RWPE2 (cell line): ENCODE data around the gene SLC6A2.

Experiments
- ATAC-seq: fragments of 200-7000 bp; cut with Tn5 transposase; 3 replicates; pipeline ENCODE4 v1.9.1; 2021; ENCODE audit warnings: low read depth
- DNase-seq: peaks from one replicate; pipeline ENCODE4 v3.0.0-alpha.2; 2020; ENCODE audit warnings: low spot score
- H3K27ac ChIP-seq: fragments of 450-650 bp; 2 replicates; pipeline ENCODE4 v1.5.1; 2017; ENCODE audit warnings: mild to moderate bottlenecking; ENCODE audit not compliant: poor library complexity, severe bottlenecking
- H3K27me3 ChIP-seq: fragments of 250-450 bp; sonication (Bioruptor Pico); 2 replicates; pipeline ENCODE4 v1.5.1; 2021; ENCODE audit warnings: mild to moderate bottlenecking, moderate library complexity; ENCODE audit not compliant: insufficient read depth, poor library complexity, severe bottlenecking
- H3K36me3 ChIP-seq: fragments of 250-450 bp; sonication (Bioruptor Pico); 2 replicates; pipeline ENCODE4 v1.5.1; 2020; ENCODE audit warnings: low read depth, mild to moderate bottlenecking, moderate library complexity
- H3K4me1 ChIP-seq: fragments of 250-450 bp; sonication (Bioruptor Pico); 2 replicates; pipeline ENCODE4 v1.5.1; 2021; ENCODE audit warnings: mild to moderate bottlenecking, moderate library complexity; ENCODE audit not compliant: insufficient read depth, poor library complexity, severe bottlenecking
- H3K4me3 ChIP-seq: fragments of 250-450 bp; sonication (Bioruptor Pico); 2 replicates; pipeline ENCODE4 v1.5.1; 2021; ENCODE audit warnings: mild to moderate bottlenecking, moderate library complexity; ENCODE audit not compliant: severe bottlenecking
- H3K9me3 ChIP-seq: fragments of 250-450 bp; sonication (Bioruptor Pico); 2 replicates; pipeline ENCODE4 v1.5.1; 2021; ENCODE audit warnings: mild to moderate bottlenecking, moderate library complexity; ENCODE audit not compliant: severe bottlenecking
- TF ChIP-seq, protein P1 (sequence below): fragments of 450-650 bp; IDR thresholded peaks from one replicate; pipeline ENCODE4 v1.5.1; 2017; ENCODE audit warnings: mild to moderate bottlenecking, moderate library complexity; ENCODE audit not compliant: poor library complexity, severe bottlenecking

SLC6A2 gene

DNA sequence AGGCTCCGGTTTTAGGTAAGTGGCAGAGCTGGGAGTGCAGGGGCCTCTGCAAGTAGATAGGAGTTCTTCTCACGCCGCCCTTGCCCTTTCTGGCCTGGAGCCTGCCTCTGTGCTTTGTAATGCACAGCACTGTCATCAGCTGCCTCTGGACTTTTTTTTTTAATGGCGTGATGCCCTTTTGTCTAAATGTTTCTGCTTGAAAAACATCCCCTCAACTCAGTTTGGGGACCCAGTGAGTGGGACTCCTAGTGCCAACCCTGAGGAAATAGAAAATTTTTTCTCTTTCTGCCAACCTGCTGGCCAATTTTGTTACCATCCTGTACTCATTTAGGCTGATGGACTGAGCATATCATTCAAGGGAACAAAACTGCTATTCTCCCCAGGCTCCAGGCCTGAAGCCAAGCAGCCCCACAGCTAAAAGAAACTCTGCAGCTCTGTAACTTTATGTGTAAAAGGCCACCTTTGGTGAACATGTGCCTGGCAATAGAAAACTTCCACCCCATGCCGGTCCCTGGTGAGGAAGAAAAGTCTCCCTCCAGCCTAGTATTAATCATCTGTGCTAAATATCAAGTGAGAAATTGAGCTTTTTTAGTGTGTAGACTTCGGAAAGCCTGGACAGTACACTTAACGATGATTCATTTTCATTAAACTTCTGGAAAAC, 22.5 kb downstream of the SLC6A2 start:
- no peak overlapping the region for H3K4me3 ChIP-seq
- TF ChIP-seq, protein P1, sequence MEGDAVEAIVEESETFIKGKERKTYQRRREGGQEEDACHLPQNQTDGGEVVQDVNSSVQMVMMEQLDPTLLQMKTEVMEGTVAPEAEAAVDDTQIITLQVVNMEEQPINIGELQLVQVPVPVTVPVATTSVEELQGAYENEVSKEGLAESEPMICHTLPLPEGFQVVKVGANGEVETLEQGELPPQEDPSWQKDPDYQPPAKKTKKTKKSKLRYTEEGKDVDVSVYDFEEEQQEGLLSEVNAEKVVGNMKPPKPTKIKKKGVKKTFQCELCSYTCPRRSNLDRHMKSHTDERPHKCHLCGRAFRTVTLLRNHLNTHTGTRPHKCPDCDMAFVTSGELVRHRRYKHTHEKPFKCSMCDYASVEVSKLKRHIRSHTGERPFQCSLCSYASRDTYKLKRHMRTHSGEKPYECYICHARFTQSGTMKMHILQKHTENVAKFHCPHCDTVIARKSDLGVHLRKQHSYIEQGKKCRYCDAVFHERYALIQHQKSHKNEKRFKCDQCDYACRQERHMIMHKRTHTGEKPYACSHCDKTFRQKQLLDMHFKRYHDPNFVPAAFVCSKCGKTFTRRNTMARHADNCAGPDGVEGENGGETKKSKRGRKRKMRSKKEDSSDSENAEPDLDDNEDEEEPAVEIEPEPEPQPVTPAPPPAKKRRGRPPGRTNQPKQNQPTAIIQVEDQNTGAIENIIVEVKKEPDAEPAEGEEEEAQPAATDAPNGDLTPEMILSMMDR = no peak
- no peaks in the 10 kb centered on the region for H3K9me3 ChIP-seq
- DNase-seq (no peak), ATAC-seq (no peak)
- no peaks in the 10 kb centered on the region for H3K36me3 ChIP-seq
- no peaks in the 10 kb centered on the region for H3K4me1 ChIP-seq
- H3K27ac ChIP-seq = no peak overlapping the region
- no peaks in the 10 kb centered on the region for H3K27me3 ChIP-seq

DNA sequence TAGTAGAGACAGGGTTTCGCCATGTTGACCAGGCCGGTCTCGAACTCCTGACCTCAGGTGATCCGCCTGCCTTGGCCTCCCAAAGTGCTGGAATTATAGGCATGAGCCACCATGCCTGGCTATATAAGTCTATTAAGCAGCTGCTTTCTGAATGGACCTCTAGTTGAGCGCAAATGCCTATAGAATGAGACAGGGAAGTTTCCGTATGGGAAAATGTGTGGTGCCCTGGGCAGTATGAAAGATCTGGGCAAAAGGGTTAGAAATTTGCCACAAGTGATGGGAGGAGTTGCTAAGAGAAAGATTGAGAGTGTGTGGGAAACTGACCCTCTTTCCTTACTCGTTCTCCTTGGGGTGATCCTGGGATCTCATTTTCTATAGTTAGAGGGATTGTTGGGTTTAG, 26.3 kb downstream of the SLC6A2 start:
- no peaks in the 10 kb centered on the region for H3K27me3 ChIP-seq
- no peak for DNase-seq
- no peaks in the 10 kb centered on the region for H3K9me3 ChIP-seq
- no peaks in the 10 kb centered on the region for H3K4me1 ChIP-seq
- no peak for ATAC-seq
- TF ChIP-seq, protein P1 = no peak
- H3K4me3 ChIP-seq = no peak overlapping the region
- H3K36me3 ChIP-seq = no peaks in the 10 kb centered on the region
- H3K27ac ChIP-seq = no peak overlapping the region

DNA sequence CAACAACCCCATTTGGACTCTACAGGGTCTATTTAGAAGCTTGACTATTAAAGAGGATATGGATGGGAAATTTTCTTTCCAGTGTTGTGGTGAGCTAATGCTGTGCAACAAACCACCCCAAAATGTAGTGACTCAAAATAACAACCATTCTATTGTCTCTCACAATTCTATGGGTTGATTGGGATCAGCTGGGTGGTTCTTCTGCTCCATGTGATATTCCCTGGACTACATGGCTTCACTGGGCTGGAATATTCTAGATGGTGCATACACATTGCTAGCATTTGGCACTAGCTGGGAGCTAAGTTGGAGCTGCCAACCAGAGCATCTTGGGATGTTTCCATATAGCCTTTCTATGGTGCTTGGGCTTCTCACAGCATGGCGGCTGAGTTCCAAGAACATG, 30.2 kb downstream of the SLC6A2 start:
- Histone ChIP-seq H3K4me1 (no peaks in the 10 kb centered on the region), H3K27ac (no peak overlapping the region), H3K36me3 (no peaks in the 10 kb centered on the region), H3K27me3 (no peaks in the 10 kb centered on the region), H3K9me3 (no peaks in the 10 kb centered on the region), H3K4me3 (no peak overlapping the region)
- DNase-seq (no peak), ATAC-seq (no peak)
- TF ChIP-seq, protein P1 = no peak

DNA sequence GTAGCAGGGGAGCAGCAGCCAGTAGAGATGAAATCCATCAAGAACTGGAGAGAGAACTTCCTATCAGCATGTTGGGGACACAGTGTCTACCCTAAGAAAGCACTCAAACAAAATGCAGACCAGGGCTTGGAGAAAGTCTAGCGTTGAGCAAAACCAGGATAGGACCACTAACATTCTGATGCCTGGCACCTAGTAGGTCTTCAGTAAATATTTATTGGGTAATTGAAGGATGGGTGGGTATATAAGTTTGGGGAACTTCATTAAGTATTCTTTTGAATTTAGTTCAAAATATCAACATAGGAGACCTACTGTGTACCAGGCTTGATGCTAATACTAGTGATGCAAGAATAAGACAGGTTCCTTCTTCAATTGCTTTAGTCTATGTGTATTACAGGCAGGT, 30.9 kb downstream of the SLC6A2 start:
- no peaks in the 10 kb centered on the region for H3K4me1 ChIP-seq
- TF ChIP-seq, protein P1 = no peak
- H3K4me3 ChIP-seq = no peak overlapping the region
- DNase-seq (no peak), ATAC-seq (no peak)
- H3K36me3 ChIP-seq = no peaks in the 10 kb centered on the region
- no peak overlapping the region for H3K27ac ChIP-seq
- H3K9me3 ChIP-seq = no peaks in the 10 kb centered on the region
- no peaks in the 10 kb centered on the region for H3K27me3 ChIP-seq

DNA sequence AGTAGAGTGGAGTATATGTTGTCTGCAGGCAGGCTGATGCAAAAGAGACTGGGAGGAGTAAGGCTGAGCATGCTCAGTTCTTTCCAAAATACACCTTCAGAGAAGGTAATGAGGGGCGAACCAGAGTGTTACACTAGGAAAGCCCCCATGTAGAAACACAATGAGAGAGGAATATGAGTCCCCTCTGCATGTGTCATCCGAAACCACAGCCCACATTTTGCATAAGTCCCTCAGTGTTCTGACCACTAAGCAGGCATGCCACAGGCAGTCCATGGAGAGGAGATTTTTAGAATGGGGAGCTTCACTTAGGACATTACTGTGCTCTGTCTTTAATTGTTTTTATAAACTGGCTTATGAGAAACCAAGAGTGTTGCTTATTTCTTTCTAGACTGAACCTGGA, 32.0 kb downstream of the SLC6A2 start:
- Histone ChIP-seq H3K27me3 (no peaks in the 10 kb centered on the region), H3K27ac (no peak overlapping the region), H3K9me3 (no peaks in the 10 kb centered on the region), H3K4me1 (no peaks in the 10 kb centered on the region), H3K36me3 (no peaks in the 10 kb centered on the region), H3K4me3 (no peak overlapping the region)
- ATAC-seq (no peak), DNase-seq (no peak)
- TF ChIP-seq, protein P1 = no peak
